ENCODE results near the gene PYCARD. TPM values are rescaled to one million over a fixed set of nuclear protein-coding genes. Genes with fewer than 3 reads are reported as not detected.

The PYCARD gene
- total and polyA plus RNA-seq, 10 of the 15 experiments (the other 5 are each of a cell fraction or from before 2014, with no cell fraction given): 5.1 to 106 (median 45.9) TPM

DNA sequence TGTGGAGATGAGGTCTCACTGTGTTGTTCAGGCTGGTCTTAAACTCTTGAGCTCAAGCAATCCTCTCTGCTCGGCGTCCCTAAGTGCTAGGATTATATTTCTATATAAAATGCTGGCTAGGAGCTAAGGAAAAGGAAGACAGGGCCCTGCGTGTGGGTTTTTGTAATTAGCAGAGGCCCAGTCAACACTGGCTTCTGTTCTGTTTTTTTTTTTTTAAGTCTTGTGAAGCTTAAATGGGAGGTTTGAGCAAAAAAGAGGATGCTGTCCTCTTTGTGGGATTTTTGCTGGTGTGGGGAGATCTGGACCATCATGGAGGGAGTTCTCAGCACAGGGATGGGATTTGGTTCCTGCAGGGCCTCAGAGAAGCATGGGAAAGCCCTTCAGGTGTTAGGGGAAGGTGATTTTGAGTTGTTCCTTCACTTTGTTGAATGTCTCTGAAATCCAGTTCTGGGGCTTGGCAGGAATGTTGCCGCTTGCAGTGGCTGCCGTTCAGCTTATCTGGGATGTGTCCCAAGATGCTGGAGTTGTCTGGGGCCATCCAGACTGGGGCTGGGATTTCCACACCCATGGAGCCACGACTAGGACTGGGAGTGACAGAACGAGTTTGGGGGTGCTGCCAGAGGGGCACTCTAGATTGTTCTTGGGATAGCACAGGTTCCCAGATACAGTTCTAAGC, 4.2 kb downstream of the PYCARD start:
- ATAC-seq: no peak
- H3K27me3 ChIP-seq (replicated peaks in 1 of 2; ENCODE audit: control insufficient read depth in 2 of 2, insufficient read depth in 2 of 2, low read length in 1 of 2): no peaks in the 10 kb centered on the region
- WGBS (ENCODE audit: insufficient coverage, insufficient replicate concordance, low lambda C conversion rate, missing lambda C conversion rate): 63% methylated on average over 7 of the region's 7 CpGs
- H3K9ac ChIP-seq (ENCODE audit: control insufficient read depth, insufficient read depth, low read length): no peak overlapping the region
- no TSS peak for BruUV-seq (replicated peaks)
- in situ Hi-C loops (cut with MboI): no loop called here
- POLR2A ChIA-PET: interaction anchor here (0.6 to 1.9 kb wide), 4 partner anchors 10 to 140 kb away, joined by 3 to 10 read pairs (median 4); no protein-coding TSS in a partner anchor
- H2AFZ ChIP-seq (ENCODE audit: control insufficient read depth, low read depth, low read length): no peak overlapping the region
- FAIRE-seq: no peak
- no peak for DNase-seq (ENCODE audit: low read depth, low spot score)
- H3K27ac ChIP-seq (ENCODE audit: control insufficient read depth, insufficient read depth): no peak overlapping the region
- intact Hi-C loops (cut with micrococcal nuclease; ENCODE audit: unreplicated experiment): no loop called here
- no peak overlapping the region for H3K4me3 ChIP-seq
- H3K9me3 ChIP-seq (replicated peaks; ENCODE audit: control insufficient read depth, insufficient read depth, low read length): no peaks in the 10 kb centered on the region
- CTCF ChIA-PET: interaction anchor here (0.7 to 1.7 kb wide), 7 partner anchors 10 to 257 kb away, joined by 3 to 5 read pairs (median 3); no protein-coding TSS in a partner anchor
- H3K4me1 ChIP-seq (ENCODE audit: control insufficient read depth, insufficient read depth, low read length): peaks cover 16% of the 10 kb centered on the region
- H4K20me1 ChIP-seq (ENCODE audit: control insufficient read depth, insufficient read depth): no peaks in the 10 kb centered on the region
- RAD21 ChIA-PET (ENCODE audit: unreplicated experiment): no interaction called here
- H3K4me2 ChIP-seq (ENCODE audit: control insufficient read depth, insufficient read depth): no peak overlapping the region
- peaks cover 10 to 23% of the 10 kb centered on the region in 2 experiments for H3K36me3 ChIP-seq (ENCODE audit: control insufficient read depth in 2 of 2, insufficient read depth in 2 of 2, low read length in 1 of 2)
- H3K79me2 ChIP-seq (ENCODE audit: control insufficient read depth, insufficient read depth, low read length): peaks cover 3% of the 10 kb centered on the region; the same call in 1 of the 2 replicates
- TF ChIP-seq ZBED1 (IDR thresholded peaks at IDR 0.05; ENCODE audit: borderline replicate concordance): 0 out of 2 replicates have a peak, but pooled peaks have one; percentile 18
- peak; percentile 61 for TF ChIP-seq POLR2A (IDR thresholded peaks at IDR 0.05; ENCODE audit: low read depth, low read length)
- TF ChIP-seq CREB1 (IDR thresholded peaks at IDR 0.05; ENCODE audit: low read depth): no peak
- peak; percentile 42; the same call in 1 of the 2 replicates for TF ChIP-seq POLR2AphosphoS2 (IDR thresholded peaks at IDR 0.05; ENCODE audit: low read depth, low read length)
- peak; percentile 43 for TF ChIP-seq POLR2AphosphoS5 (IDR thresholded peaks at IDR 0.05; ENCODE audit: low read length)
- SMC1A ChIA-PET (ENCODE audit: uncharacterized antibody, unreplicated experiment): interaction anchor here (0.6 to 1.1 kb wide), 6 partner anchors 9 to 135 kb away, joined by 3 to 4 read pairs (median 3); partner anchors contain the start of gene FUS

DNA sequence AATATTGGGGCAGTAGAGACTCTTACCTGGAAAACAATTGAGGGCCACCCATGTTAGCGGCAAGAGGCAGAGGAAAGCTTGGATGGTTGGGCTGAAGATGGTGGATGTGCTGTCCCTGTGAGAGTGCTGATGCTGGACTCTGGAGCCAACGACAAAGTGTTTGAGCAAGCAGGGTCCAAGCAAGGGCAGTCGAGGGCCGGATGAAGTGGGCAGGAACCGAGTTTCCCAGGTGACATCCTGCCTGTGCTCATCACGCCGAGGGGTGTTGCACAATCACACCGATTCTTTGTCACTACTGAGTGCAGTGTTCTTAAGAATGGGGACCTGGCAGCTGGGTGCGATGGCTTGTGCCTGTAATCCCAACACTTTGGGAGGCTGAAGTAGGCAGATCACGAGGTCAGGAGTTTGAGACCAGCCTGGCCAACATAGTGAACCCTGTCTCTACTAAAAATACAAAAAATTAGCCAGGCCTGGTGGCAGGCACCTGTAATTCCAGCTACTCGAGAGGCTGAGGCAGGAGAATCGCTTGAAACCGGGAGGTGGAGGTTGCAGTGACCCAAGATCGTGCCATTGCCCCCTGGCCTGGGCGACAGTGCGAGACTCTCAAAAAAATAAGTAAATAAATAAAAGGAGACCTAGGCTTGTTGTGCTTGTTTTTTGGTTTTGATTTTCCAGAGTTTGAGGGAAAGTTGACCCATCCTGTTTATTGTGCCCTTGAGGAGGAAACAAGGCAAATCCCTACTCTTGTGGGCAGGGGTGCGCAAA, 6.1 kb downstream of the PYCARD start:
- SMC1A ChIA-PET (ENCODE audit: uncharacterized antibody, unreplicated experiment): interaction anchor here (1.6 kb wide), 1 partner anchor 11 kb away, joined by 3 read pairs; no protein-coding TSS in a partner anchor
- CTCF ChIA-PET: interaction anchor here (1.5 kb wide), 1 partner anchor 11 kb away, joined by 4 read pairs; no protein-coding TSS in a partner anchor
- H3K9me3 ChIP-seq (replicated peaks; ENCODE audit: control insufficient read depth, insufficient read depth, low read length): no peaks in the 10 kb centered on the region
- no peak overlapping the region for H3K9ac ChIP-seq (ENCODE audit: control insufficient read depth, insufficient read depth, low read length)
- H3K4me1 ChIP-seq (ENCODE audit: control insufficient read depth, insufficient read depth, low read length): peaks cover 11% of the 10 kb centered on the region; the same call in 1 of the 2 replicates
- no peak overlapping the region for H3K4me2 ChIP-seq (ENCODE audit: control insufficient read depth, insufficient read depth)
- DNase-seq (ENCODE audit: low read depth, low spot score) (no peak), ATAC-seq (no peak), FAIRE-seq (no peak)
- in situ Hi-C loops (cut with MboI) (no loop called here), intact Hi-C loops (cut with micrococcal nuclease; ENCODE audit: unreplicated experiment) (no loop called here)
- 0 out of 2 replicates have a peak, but pooled peaks have one; percentile 15 for TF ChIP-seq PML (IDR thresholded peaks at IDR 0.05; ENCODE audit: low read length)
- TF ChIP-seq POLR2A (IDR thresholded peaks at IDR 0.05; ENCODE audit: low read depth, low read length): peak; percentile 77
- TF ChIP-seq POLR2AphosphoS5 (IDR thresholded peaks at IDR 0.05; ENCODE audit: low read length): peak; percentile 88
- no peak for TF ChIP-seq ZNF207 (IDR thresholded peaks at IDR 0.05; ENCODE audit: borderline replicate concordance)
- peak; percentile 12; the same call in 1 of the 3 replicates for TF ChIP-seq POU2F2 (IDR thresholded peaks at IDR 0.05; ENCODE audit: borderline replicate concordance, low read depth, low read length)
- TF ChIP-seq BACH1 (IDR thresholded peaks at IDR 0.05; ENCODE audit: borderline replicate concordance): 0 out of 2 replicates have a peak, but pooled peaks have one; percentile 27
- no peak for TF ChIP-seq BMI1 (IDR thresholded peaks at IDR 0.05; ENCODE audit: borderline replicate concordance)
- no peaks in the 10 kb centered on the region for H3K27me3 ChIP-seq (replicated peaks in 1 of 2; ENCODE audit: control insufficient read depth in 2 of 2, insufficient read depth in 2 of 2, low read length in 1 of 2)
- peaks cover 4% of the 10 kb centered on the region; the same call in 1 of the 2 replicates for H3K79me2 ChIP-seq (ENCODE audit: control insufficient read depth, insufficient read depth, low read length)
- BruUV-seq (replicated peaks): no TSS peak
- H3K27ac ChIP-seq (ENCODE audit: control insufficient read depth, insufficient read depth): no peak overlapping the region
- H3K4me3 ChIP-seq: no peak overlapping the region
- POLR2A ChIA-PET: interaction anchor here (1.0 kb wide), 1 partner anchor 13 kb away, joined by 3 read pairs; no protein-coding TSS in a partner anchor
- H2AFZ ChIP-seq (ENCODE audit: control insufficient read depth, low read depth, low read length): no peak overlapping the region
- no peaks in the 10 kb centered on the region for H4K20me1 ChIP-seq (ENCODE audit: control insufficient read depth, insufficient read depth)
- H3K36me3 ChIP-seq (ENCODE audit: control insufficient read depth in 2 of 2, insufficient read depth in 2 of 2, low read length in 1 of 2): peaks cover 14 to 36% of the 10 kb centered on the region in 2 experiments
- RAD21 ChIA-PET (ENCODE audit: unreplicated experiment): no interaction called here
- WGBS (ENCODE audit: insufficient coverage, insufficient replicate concordance, low lambda C conversion rate, missing lambda C conversion rate): 91% methylated on average over 17 of the region's 17 CpGs
